ENCODE data around the gene KPNB1. TPM values are rescaled to one million over a fixed set of nuclear protein-coding genes. Genes with fewer than 3 reads are reported as not detected.

KPNB1 gene
- total RNA-seq, 2 experiments from 2014 or later = 413 to 525 TPM

DNA sequence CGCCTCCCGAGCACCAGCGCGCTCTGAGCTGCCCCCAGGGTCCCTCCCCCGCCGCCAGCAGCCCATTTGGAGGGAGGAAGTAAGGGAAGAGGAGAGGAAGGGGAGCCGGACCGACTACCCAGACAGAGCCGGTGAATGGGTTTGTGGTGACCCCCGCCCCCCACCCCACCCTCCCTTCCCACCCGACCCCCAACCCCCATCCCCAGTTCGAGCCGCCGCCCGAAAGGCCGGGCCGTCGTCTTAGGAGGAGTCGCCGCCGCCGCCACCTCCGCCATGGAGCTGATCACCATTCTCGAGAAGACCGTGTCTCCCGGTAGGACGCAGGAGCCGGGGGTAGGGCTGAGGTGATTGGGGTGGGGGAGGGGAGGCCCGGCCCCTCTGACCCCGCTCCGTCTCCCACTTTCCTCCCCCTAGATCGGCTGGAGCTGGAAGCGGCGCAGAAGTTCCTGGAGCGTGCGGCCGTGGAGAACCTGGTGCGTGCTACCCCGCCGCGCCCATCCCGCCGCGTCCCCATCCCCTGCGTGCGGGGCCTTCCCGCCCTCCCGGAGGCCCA lies 329 bp downstream of the KPNB1 start:
- Mint-ChIP-seq H3K4me3 (peak overlapping the region; percentile 99), H3K9me3 (ENCODE audit: low read depth) (no peaks in the 10 kb centered on the region), H3K4me1 (peaks cover 45% of the 10 kb centered on the region), H3K36me3 (peaks cover 39% of the 10 kb centered on the region), H3K27me3 (no peaks in the 10 kb centered on the region), H3K27ac (peak overlapping the region; percentile 100)
- CTCF ChIA-PET = interaction anchor here (0.9 to 8.6 kb wide), 15 partner anchors 8 to 445 kb away, joined by 3 to 75 read pairs (median 4); partner anchors contain the start of gene SCRN2
- ATAC-seq = peak; percentile 5
- DNase-seq = peak; percentile 77

DNA sequence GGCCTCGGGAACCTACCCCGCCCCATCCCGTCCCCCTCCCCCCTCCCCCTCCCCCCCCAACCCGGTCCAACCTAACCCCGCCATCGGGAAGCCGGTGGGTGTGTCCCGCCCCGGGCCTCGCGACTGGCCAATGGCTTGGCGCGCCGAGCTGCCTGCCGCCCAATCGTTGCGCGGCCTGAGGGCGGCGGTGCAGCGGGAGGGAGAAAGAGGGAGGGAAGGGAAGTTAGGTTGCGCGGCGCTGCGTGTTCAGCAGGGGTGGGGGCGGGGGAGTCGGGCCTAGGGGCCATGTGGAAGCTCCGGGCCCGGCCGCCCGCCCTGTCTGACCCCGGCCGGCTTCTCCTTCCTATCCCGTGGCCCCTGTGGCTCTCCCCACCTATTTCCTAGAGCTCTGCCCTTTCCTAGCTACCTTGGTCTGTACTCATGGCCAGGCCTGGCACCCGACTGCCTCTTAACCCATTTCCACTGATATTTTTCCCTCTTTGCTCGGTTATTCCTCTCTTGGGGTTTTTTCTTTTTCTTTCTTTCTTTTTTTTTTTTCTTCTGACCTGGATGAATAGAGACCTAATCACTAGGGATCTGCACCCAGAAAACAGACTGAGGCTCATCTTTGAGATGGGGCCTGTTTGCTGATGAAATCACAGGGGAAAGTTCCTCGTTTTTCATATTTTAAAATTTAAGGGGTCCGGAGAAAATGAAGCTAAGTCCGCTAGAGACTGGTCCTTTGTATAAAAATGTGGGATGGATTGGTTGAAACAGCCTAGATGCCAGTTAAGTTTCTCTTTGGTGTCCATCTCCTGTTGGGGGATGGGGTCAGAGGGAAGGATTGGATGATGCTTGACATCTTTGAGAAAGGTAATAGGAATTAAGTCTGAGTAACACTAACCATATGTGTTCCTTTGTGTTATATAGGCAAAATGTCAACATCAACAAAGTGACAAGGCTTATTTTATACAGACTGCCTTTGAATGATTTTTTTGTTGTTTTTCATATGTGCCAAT lies 1.1 kb downstream of the KPNB1 start:
- H3K4me1 Mint-ChIP-seq = peaks cover 53% of the 10 kb centered on the region
- DNase-seq (peak; percentile 96), ATAC-seq (peak; percentile 54)
- H3K27ac Mint-ChIP-seq = peak overlapping the region; percentile 80
- CTCF ChIA-PET = interaction anchor here (0.8 to 8.6 kb wide), 12 partner anchors 8 to 296 kb away, joined by 3 to 75 read pairs (median 6); partner anchors contain the start of gene SCRN2
- H3K9me3 Mint-ChIP-seq (ENCODE audit: low read depth) = no peaks in the 10 kb centered on the region
- peaks cover 46% of the 10 kb centered on the region for H3K36me3 Mint-ChIP-seq
- peak overlapping the region; percentile 99 for H3K4me3 Mint-ChIP-seq
- H3K27me3 Mint-ChIP-seq = no peaks in the 10 kb centered on the region

DNA sequence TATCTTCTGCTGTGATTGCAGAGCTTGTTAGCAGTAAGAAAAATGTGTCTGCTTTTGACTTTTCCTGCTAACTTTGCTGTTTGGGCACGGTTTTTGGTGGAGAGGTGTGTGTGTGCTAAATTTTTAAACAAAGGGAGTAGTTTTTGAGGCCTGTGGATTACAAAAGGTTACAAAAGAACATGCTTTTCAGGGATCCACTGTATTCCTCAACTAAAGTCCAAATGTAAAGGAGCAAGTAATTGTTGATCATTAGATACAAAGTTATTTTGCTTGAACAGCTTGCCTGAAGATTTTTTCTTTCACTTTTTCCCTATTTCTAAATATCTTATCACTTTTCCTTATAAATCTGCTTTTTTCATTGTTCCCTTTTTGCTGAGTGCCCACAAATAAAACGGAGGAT lies 2.0 kb downstream of the KPNB1 start:
- ATAC-seq (no peak), DNase-seq (no peak)
- CTCF ChIA-PET = interaction anchor here (0.8 to 8.6 kb wide), 6 partner anchors 12 to 295 kb away, joined by 3 to 75 read pairs (median 4); no protein-coding TSS in a partner anchor
- H3K27me3 Mint-ChIP-seq = no peaks in the 10 kb centered on the region
- peaks cover 59% of the 10 kb centered on the region for H3K4me1 Mint-ChIP-seq
- peak overlapping the region; percentile 26 for H3K27ac Mint-ChIP-seq
- H3K36me3 Mint-ChIP-seq = peaks cover 53% of the 10 kb centered on the region
- H3K4me3 Mint-ChIP-seq = peak overlapping the region; percentile 99
- H3K9me3 Mint-ChIP-seq (ENCODE audit: low read depth) = no peaks in the 10 kb centered on the region

DNA sequence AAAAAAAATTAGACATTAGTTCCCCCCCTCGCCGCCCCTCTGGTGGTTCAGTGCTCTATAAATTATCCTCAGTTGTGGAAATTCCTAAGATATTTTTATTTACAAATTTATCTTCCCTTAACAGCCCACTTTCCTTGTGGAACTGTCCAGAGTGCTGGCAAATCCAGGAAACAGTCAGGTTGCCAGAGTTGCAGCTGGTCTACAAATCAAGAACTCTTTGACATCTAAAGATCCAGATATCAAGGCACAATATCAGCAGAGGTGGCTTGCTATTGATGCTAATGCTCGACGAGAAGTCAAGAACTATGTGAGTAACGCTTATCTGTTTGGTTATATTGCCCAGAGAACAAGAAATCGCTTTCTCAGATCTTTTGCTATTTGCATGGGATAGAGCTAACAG lies 2.9 kb downstream of the KPNB1 start:
- peak overlapping the region; percentile 39 for H3K27ac Mint-ChIP-seq
- H3K4me3 Mint-ChIP-seq = peak overlapping the region; percentile 60
- peaks cover 61% of the 10 kb centered on the region for H3K36me3 Mint-ChIP-seq
- H3K9me3 Mint-ChIP-seq (ENCODE audit: low read depth) = no peaks in the 10 kb centered on the region
- no peak for DNase-seq
- H3K4me1 Mint-ChIP-seq = peaks cover 64% of the 10 kb centered on the region
- H3K27me3 Mint-ChIP-seq = no peaks in the 10 kb centered on the region
- CTCF ChIA-PET = interaction anchor here (8.6 kb wide), 1 partner anchor 11 kb away, joined by 75 read pairs; no protein-coding TSS in a partner anchor
- no peak for ATAC-seq

DNA sequence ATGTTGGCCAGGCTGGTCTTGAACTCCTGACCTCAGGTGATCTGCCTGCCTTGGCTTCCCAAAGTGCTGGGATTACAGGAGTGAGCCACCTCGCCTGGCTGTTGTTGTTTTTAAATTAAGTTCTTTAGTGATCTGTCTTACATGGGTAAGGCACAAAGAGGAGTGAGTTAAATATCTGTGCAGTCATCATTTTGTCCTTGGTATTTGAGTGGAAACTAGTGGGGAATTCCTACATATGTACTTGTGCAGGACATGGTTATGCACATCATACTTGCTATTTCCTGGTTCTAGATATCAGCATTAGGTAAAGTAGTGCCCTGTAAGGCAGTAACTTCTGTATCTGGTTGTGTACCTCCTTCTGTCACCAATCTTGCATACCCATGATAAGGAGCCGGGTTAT lies 3.7 kb downstream of the KPNB1 start:
- Mint-ChIP-seq H3K27ac (peak overlapping the region; percentile 2), H3K9me3 (ENCODE audit: low read depth) (no peaks in the 10 kb centered on the region), H3K27me3 (no peaks in the 10 kb centered on the region), H3K4me3 (peak overlapping the region; percentile 41), H3K4me1 (peaks cover 63% of the 10 kb centered on the region), H3K36me3 (peaks cover 66% of the 10 kb centered on the region)
- CTCF ChIA-PET = interaction anchor here (0.7 to 8.6 kb wide), 2 partner anchors 11 to 1377 kb away, joined by 3 to 75 read pairs; no protein-coding TSS in a partner anchor
- ATAC-seq = no peak
- DNase-seq = no peak

DNA sequence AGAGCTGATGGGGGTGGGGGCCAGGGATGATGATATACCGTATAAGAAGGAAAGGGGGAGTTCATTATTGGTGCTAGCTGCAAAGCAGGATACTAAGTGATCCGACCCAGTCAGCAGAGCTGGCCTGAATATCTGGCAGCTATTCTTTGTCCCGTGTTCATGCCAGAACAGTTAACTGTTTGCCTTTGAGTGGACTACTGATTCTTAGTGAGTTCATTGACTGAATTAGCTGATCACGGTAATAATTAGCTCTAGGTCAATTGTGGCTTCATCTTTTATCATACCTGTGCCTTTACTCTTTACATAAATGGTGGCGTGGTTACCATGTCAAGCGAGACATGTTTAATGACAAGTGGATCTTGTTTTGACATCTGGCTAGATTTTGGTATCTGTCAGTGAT lies 5.3 kb downstream of the KPNB1 start:
- CTCF ChIA-PET = interaction anchor here (1.6 to 8.6 kb wide), 2 partner anchors 9 to 78 kb away, joined by 5 to 75 read pairs; partner anchors contain the start of gene TBX21
- H3K9me3 Mint-ChIP-seq (ENCODE audit: low read depth) = no peaks in the 10 kb centered on the region
- H3K4me3 Mint-ChIP-seq = peak overlapping the region; percentile 2
- H3K36me3 Mint-ChIP-seq = peaks cover 72% of the 10 kb centered on the region
- H3K4me1 Mint-ChIP-seq = peaks cover 68% of the 10 kb centered on the region
- DNase-seq (no peak), ATAC-seq (no peak)
- H3K27me3 Mint-ChIP-seq = no peaks in the 10 kb centered on the region
- H3K27ac Mint-ChIP-seq = peak overlapping the region; percentile 53

DNA sequence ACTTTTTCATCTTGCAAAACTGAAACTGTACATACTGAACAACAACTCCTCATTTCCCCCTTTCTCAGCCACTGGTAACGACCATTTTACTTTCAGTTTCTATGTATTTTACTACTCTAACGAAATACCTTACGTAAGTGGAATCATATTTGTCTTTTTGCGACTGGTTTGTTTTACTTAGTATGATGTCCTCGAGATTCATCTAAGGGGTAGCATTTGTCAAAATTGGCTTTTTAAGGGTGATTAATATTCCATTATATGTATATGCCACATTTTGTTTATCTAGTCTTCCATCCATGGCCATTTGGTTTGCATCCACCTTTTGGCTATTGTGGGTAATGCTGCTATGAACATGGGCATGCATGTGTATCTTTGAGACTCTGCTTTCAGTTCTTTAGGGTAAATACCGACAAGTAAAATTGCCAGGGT lies 10.4 kb downstream of the KPNB1 start:
- Mint-ChIP-seq H3K36me3 (peaks cover 72% of the 10 kb centered on the region), H3K27ac (peak overlapping the region; percentile 92), H3K4me1 (peaks cover 62% of the 10 kb centered on the region), H3K9me3 (ENCODE audit: low read depth) (no peaks in the 10 kb centered on the region), H3K4me3 (peak overlapping the region; percentile 77), H3K27me3 (no peaks in the 10 kb centered on the region)
- DNase-seq (no peak), ATAC-seq (peak; percentile 88)
- CTCF ChIA-PET = interaction anchor here (1.4 to 3.4 kb wide), 2 partner anchors 10 to 130 kb away, joined by 3 to 15 read pairs; partner anchors contain the start of gene KPNB1

DNA sequence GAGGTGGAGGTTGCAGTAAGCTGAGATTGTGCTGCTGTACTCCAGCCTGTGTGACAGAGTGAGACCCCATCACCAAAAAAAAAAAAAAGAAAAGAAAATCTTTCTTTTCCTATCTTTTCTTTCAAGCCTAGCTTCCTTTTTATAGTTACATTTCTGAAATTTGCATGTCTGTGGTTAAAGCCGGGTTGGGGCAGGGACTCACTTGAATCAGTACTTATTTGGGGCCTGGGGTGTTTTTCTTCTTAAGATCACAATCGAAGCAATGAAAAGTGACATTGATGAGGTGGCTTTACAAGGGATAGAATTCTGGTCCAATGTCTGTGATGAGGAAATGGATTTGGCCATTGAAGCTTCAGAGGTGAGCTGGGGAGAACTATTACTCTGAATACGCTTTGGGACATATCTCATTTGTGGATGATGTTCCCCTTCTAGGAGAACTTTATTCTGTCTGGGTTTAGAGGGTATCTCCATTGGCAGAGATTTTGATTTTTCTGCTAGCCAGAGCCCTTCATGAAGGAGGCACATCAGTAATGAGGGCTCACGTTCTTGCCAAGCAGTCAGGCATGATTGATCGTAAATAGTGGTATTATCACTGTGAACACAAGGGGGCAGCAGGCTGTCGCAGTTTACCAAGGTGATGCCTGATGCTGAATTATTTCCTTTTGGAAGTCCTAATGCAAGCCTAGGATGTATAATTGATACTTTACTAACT lies 14.3 kb downstream of the KPNB1 start:
- no peaks in the 10 kb centered on the region for H3K27me3 Mint-ChIP-seq
- peaks cover 69% of the 10 kb centered on the region for H3K36me3 Mint-ChIP-seq
- DNase-seq (peak; percentile 76), ATAC-seq (peak; percentile 61)
- no peak overlapping the region for H3K4me3 Mint-ChIP-seq
- H3K9me3 Mint-ChIP-seq (ENCODE audit: low read depth) = no peaks in the 10 kb centered on the region
- CTCF ChIA-PET = interaction anchor here (0.7 to 6.3 kb wide), 21 partner anchors 8 to 158 kb away, joined by 3 to 75 read pairs (median 4); partner anchors contain the start of genes KPNB1, OSBPL7 and TBX21
- H3K4me1 Mint-ChIP-seq = peaks cover 51% of the 10 kb centered on the region
- H3K27ac Mint-ChIP-seq = peak overlapping the region; percentile 72

DNA sequence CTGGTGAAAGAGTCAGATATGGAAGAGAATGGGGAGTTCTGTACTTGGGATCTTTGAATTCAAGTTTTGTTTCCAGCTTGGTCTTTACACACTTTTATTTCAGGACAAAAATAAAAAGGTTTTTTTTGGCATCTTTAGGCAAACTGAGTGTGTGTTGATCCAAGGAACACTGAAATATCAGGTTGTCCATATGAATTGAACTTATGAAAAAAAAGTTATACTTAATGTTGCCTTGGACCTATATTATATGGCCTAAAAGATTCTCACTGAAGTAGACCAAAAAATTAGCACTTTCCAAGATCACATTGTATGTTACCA lies 14.9 kb downstream of the KPNB1 start:
- Mint-ChIP-seq H3K27ac (peak overlapping the region; percentile 72), H3K4me3 (no peak overlapping the region), H3K4me1 (peaks cover 54% of the 10 kb centered on the region), H3K27me3 (no peaks in the 10 kb centered on the region), H3K9me3 (ENCODE audit: low read depth) (no peaks in the 10 kb centered on the region), H3K36me3 (peaks cover 73% of the 10 kb centered on the region)
- ATAC-seq = no peak
- no peak for DNase-seq
- CTCF ChIA-PET = interaction anchor here (0.8 to 6.3 kb wide), 10 partner anchors 9 to 225 kb away, joined by 3 to 75 read pairs (median 14); partner anchors contain the start of genes KPNB1, OSBPL7 and TBX21

DNA sequence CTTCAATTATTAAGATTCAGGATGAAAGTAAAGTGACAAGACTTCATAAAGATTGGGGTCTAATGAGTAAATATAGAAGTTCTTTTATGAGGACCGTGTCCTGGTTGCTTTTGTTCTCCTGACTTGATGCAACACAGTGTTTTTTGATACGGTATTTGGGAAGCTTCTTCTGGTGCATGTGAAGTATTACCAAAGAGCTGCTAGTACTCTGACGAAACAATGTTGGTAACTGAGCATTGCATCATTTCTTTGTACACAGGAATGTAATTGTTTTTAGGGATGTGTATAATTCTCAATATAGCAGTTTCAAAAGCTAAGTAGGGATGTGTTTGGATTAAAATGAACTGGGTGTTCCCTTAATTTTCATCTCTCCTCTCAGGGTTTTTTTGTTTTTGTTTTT lies 15.9 kb downstream of the KPNB1 start:
- H3K36me3 Mint-ChIP-seq = peaks cover 75% of the 10 kb centered on the region
- CTCF ChIA-PET = interaction anchor here (1.3 to 6.3 kb wide), 9 partner anchors 8 to 224 kb away, joined by 3 to 75 read pairs (median 17); partner anchors contain the start of genes KPNB1 and TBX21
- H3K4me3 Mint-ChIP-seq = no peak overlapping the region
- DNase-seq (no peak), ATAC-seq (no peak)
- peaks cover 56% of the 10 kb centered on the region for H3K4me1 Mint-ChIP-seq
- H3K9me3 Mint-ChIP-seq (ENCODE audit: low read depth) = no peaks in the 10 kb centered on the region
- H3K27ac Mint-ChIP-seq = no peak overlapping the region
- no peaks in the 10 kb centered on the region for H3K27me3 Mint-ChIP-seq

DNA sequence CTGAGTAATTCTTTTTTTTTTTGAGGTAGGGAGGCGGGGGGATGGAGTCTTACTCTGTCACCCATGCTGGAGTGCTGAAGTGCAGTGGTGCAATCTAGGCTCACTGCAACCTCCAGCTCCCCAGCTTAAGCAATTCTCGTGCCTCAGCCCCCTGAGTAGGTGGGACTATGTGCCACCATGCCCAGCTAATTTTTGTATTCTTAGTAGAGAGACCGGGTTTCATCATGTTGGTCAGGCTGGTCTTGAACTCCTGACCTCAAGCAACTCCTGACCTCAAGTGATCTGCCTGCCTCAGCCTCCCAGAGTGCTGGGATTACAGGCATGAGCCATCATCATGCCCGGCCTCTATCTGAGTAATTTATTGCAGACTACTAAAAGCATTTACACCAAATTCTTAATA lies 19.4 kb downstream of the KPNB1 start:
- CTCF ChIA-PET = interaction anchor here (1.1 to 1.3 kb wide), 2 partner anchors 121 to 133 kb away, joined by 3 read pairs; no protein-coding TSS in a partner anchor
- H3K4me3 Mint-ChIP-seq = no peak overlapping the region
- DNase-seq = no peak
- H3K9me3 Mint-ChIP-seq (ENCODE audit: low read depth) = no peaks in the 10 kb centered on the region
- ATAC-seq = no peak
- H3K27me3 Mint-ChIP-seq = no peaks in the 10 kb centered on the region
- peaks cover 82% of the 10 kb centered on the region for H3K36me3 Mint-ChIP-seq
- peaks cover 53% of the 10 kb centered on the region for H3K4me1 Mint-ChIP-seq
- peak overlapping the region; percentile 66 for H3K27ac Mint-ChIP-seq

DNA sequence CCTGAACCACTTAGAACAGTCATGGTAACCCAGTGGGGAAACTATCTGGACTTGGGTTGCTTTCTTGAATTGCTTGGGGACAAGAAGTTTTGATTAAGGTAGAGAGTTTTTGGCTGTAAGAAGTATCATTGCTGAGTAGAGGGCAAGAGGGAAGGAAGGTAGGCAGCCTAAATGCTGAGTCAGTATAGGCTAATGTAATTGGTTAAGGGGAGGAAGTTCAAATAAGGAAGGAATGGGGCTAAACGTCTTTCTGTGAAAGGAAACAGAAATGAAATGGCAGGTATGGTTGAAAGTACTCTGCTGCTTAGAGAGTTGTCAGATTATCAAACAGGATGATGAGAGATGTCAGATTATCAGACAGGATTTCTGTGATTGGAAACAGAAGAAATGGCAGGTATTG lies 20.3 kb downstream of the KPNB1 start:
- CTCF ChIA-PET = interaction anchor here (1.5 kb wide), 1 partner anchor 9 kb away, joined by 3 read pairs; no protein-coding TSS in a partner anchor
- ATAC-seq = peak; percentile 86

More for the DNA sequence above, 20.3 kb downstream of the KPNB1 start:
- DNase-seq = no peak
- H3K9me3 Mint-ChIP-seq (ENCODE audit: low read depth) = no peaks in the 10 kb centered on the region
- H3K4me1 Mint-ChIP-seq = peaks cover 56% of the 10 kb centered on the region
- H3K27ac Mint-ChIP-seq = peak overlapping the region; percentile 66
- peaks cover 84% of the 10 kb centered on the region for H3K36me3 Mint-ChIP-seq
- H3K4me3 Mint-ChIP-seq = no peak overlapping the region
- no peaks in the 10 kb centered on the region for H3K27me3 Mint-ChIP-seq

Data from activated CD8-positive, alpha-beta memory T cell treated with anti-CD3 and anti-CD28 coated beads, Interleukin-2, amount 10 ng/mL, durations not matched to agents 7 days and 5 days (primary cell).